Measurements from ENCODE around the gene COX5B.
"Not testable (repeated sequence)": the region's sequence is repeated elsewhere in the genome, so short reads cannot be mapped to it uniquely, and the experiment has no call there.

Gene COX5B

DNA sequence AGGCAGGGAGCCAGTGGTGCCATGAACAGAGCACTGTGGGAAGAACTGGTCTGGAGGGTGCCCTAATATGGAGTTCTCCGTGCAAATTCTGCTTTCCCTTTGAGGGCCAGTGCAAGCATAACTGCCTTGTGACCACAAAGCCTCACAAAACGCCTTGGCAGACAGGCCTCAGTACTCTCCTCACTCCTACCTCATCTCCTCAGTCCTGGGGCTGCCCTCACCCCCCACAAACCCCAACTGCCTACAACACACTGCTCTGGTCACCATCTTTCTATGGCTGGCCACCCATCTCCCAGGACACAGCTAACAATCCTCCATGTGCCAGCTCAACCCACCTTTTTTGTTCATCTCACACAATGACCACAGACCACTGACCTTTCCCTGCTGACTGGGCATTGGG, 8.9 kb downstream of the COX5B start:
- DNase-seq: no peak

- DNase-seq: no peak
Observed at GRCh38 chr2:97656129-97656755, 10.4 kb downstream of the COX5B start.

DNA sequence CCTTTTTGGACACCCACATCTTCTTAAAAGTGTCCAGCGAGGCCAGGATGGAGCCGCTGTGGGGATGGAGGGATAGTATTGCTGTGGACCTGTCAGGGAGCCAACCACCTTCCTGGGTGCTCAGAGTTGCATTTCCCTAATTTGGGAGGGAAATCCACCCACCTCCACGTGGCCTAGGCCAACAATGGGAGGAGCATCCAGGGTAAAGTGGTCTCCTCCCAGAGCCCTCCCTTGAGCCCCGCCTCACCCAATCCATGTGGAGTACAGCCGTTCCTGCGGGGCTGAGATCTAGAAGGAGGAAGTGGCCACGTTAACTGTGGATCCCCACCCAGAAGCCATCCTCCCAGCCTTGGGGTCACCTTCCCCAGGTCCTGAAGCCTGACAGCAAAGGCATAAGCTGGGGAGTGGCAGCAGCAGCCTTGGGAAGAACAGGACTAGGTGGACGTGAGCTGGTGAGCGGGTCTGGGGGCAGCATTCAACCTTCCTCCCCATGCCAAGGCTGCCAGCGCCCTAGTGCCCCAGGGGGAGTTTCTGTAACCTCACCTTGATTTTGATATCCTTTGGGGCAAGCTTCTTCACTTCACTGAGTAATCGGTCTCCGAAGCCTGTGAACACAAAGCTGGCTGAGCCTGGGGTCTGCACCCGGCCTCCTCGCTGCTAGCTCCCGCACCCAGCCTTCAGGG, 11.2 kb downstream of the COX5B start:
- DNase-seq: no peak

DNA sequence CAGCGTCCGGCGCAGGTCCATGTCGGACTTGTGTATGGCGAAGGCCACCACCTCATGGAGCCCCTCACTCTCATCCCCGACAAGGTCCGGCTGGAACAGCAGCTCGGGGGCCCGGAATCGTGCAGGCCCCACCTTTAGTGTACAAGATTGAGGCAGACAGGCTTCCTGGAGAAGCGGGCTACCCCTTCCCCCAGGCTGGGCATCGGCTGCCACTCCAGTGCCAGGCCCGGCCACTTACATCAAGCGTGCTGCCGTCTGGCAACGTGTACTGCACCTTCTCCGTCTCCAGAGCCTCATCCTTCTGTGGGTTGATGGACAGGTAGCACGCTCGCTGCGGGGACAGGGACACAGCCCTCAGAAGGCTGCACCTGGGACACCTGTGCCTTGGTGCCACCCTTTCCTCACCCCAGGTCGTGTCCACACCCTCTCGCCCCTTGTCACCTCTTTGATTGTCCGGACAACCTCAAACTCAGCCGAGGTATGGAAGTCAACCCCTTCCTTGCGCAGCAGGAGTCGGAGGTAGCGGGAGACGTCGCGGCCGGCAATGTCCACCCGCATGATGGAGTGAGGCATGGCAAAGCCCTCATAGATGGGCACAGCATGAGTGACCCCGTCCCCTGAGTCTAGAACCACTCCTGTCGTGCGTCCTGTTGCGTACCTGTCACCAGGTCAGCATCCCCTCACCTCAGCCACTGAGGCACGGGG, 12.3 kb downstream of the COX5B start:
- DNase-seq: no peak

- DNase-seq: no peak
Observed at GRCh38 chr2:97658691-97659157, 12.9 kb downstream of the COX5B start.

DNA sequence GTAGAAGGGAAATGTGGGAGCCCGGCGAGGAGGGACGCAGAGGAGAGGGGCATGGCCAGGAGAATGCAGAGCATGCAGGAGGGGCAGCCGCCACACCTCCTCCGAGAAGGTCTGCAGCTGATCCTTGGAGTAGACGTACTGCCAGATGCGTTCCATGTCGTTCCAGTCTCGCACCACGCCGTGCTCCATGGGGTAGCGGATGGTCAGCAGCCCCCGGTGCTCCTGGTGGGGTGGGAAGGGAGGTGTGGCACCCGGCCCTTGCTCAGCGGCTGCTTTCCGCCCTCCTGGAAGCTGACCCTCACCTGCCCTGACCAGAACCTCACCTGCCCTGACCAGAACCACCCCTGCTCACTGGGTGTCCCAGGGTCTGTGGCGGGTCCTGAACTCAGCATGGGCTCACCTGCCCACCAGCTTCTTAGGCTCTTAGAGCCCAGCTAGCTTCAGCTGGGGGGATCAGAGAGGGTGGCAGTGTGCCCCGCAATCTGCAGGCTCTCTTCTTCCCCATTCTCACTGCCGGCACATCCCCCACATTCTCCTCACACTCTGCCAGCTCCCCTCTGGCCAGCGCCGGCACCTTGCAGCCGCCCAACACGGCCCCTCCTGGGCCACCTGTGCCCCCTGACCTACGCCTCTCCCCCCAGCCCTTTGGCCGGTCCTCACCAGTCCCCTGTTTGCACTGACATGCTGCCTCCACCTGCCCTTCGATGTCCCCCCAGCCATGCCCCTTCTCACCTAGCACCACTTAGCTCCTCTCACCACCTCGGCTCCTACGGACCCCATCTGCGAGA, 13.6 kb downstream of the COX5B start:
- no peak for DNase-seq

GRCh38 chr2:97660044-97660774, 14.3 kb downstream of the COX5B start:
- DNase-seq: no peak

DNA sequence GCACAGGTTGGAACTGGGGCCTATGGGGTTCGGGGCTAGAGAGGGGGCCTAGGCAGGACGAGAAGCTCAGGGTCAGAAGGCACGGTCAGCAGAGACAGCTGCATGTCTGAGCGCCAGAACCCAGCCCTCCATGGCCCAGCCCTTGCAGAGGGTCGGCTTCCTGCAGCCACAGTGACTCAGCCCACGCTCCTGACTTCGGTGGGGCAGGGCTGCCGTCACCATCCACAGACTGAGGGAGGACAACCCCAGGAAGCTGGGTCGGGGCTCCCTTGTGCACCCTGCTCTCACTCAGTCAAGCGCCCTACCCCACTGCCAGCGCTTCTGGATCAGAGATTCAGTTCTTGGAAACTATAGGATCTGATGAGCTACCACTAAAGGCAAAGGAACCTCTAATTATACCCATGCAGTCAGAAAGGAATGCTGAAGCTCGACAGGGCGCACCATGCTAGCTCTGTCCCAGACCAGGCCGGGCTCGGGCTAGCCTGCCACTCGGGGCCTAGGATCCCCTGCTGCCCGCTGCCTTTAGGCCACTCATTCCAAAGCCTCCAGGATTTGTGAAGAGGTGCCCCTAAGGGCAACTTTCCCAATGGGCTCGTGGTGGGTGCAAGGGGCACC, 15.0 kb downstream of the COX5B start:
- DNase-seq: no peak

DNA sequence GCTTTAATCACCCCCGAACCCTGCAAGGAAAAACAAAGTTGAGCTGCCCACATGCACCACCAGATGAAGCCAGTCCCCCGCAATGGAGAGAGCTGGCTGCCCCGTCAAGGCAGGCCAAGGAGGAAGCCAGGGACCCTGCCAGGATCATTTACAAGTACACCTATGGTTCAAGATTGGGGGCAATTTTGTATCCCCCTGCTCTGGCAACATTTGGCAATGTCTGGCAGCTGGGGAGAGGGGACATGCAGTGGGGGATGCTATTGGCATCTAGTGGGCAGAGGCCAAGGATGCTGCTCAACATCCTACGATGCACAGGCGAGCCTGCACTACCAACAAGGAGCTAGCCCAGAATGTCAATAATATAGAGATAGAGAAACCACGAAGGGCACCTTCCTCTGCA, 16.1 kb downstream of the COX5B start:
- DNase-seq: no peak

- DNase-seq: peak in 1 of 6 experiments; percentile 33
Observed at GRCh38 chr2:97662386-97662894, 16.6 kb downstream of the COX5B start.

DNA sequence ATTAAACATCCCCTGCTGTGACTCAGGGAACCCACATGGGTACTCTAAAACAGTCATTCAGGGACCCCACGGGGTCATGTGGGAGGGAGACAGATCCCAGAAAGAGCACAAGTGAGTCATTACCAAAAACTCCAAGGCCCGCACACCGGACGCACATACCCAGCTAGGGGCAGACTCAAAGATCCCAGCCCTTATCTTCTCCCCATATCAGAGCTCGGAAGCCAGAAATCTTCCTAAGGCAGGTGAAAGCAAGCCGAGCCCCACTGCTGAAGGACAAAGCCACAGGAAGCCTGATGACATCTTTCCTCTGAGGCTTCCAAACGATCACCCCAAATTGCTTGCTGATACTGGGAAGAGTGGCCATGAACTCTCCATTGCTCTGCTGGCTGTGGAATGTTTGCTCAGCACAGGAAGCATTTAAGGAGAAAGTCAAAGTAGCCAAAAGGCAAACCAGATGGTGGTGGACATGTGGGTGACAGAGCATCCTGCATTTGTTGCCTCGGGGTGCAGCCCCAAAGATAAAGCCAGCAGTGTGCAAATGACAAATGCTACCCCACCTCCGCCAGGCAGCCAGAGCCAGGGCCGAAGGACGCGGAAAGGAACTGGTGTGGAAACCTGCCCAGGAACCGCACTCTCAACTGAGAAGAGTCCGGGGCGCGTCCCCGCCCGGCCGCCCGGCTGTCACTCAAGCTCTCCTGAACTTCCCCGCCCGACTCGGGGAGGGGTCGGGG, 17.2 kb downstream of the COX5B start:
- DNase-seq: peak; percentile 46 to 71 (median 67)

DNA sequence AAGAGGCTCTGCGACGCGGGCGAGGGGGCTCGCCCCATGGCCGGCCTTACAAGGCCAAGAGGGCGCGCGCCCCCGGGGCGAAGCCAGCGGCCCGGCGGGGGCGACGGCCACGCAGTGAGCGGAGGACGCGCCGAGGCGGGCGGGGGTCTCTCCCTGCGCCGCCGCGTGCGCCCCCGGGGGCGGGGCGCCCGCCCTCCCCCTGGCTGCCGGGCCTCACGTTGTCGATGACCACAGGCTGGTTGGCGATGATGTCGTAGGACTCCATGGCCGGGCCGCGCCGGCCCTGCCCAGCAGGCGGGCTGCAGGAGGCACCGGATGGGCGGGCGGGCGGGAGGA, 17.7 kb downstream of the COX5B start:
- DNase-seq: no peak

- peak; percentile 93 to 98 (median 96) for DNase-seq
Observed at GRCh38 chr2:97663962-97664635, 18.2 kb downstream of the COX5B start, which contains the start of gene ACTR1B. TSS of gene ACTR1B (minus strand) at chr2:97664044. CDS start at chr2:97663890, 154 bp downstream.

- DNase-seq: no peak
Observed at GRCh38 chr2:97664636-97664970, 18.7 kb downstream of the COX5B start.

DNA sequence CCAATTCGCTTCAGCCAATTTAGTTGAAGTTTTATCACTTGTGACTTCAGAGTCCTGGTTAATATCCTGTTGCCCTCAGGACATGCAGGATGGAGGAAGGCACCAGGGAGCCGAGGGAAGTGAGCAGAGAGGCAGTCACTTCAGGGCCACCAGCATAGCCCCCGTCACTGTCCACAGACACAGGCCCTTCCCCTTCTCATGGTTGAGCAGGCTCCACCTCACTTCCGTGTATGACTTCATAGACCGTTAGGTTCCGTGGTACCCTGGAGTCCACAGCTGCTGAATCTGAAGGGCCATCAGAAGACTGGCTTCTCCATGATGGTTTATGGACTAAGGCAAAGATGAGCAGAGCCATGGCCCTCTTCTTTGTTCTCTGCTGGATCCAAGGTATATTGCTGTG, 23.6 kb downstream of the COX5B start, which contains the start of gene C2orf92:
C2orf92 (plus strand) TSS at position 266 of the 400 bp plus-strand sequence; CDS start at position 342, 76 bp downstream.
- no peak for DNase-seq

- no peak for DNase-seq
Observed at GRCh38 chr2:97670471-97670870, 24.6 kb downstream of the COX5B start.

- no peak for DNase-seq
Observed at GRCh38 chr2:97671526-97671925, 25.7 kb downstream of the COX5B start.

GRCh38 chr2:97672606-97673140, 26.8 kb downstream of the COX5B start:
- not testable (repeated sequence) for DNase-seq

DNA sequence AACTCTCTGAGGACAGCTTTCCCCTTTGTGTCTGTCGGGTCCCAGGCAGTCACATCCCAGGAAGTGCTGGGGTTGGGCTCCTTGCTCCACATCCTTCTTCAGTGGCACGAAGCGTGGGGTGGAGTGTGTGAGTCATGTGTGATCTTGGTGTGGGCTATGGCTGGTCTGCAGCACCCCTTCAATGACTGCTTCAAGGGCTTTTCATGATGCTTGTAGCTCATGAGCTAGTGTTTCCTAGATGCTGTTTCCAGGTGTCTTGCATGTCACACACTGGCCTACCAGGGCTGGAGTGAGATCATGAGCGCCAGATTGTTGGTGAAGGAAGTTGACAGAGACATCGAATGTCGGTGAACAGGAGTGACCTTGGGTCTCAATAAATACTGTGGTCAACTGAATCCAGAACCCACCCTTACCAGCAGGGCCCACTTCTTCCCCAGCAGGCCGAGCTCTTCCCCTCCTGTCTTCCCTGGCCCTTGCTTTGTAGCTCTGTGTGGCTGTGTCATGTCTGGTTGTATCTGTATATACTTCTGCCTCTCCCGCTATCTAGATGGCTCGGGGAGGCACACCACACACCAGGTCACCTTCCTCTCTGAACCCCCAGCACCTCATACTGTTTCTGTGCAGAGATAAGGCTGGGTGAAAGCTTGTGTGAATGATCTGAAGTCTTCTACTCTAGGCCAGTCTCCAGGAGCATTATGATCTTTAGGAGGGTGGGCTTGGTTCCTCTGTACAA, 27.5 kb downstream of the COX5B start:
- no peak for DNase-seq

GRCh38 chr2:97673915-97674283, 28.0 kb downstream of the COX5B start:
- DNase-seq: no peak

Measured in stimulated activated naive CD4-positive, alpha-beta T cell (primary cell).